ENCODE results near the gene SP6. TPM values are rescaled to one million over a fixed set of nuclear protein-coding genes. Genes with fewer than 3 reads are reported as not detected.

SP6 gene
- total and polyA plus RNA-seq, 2 of the 8 experiments (the other 6 are each of a cell fraction or from before 2014, with no cell fraction given), result 1.2 to 1.5 TPM

DNA sequence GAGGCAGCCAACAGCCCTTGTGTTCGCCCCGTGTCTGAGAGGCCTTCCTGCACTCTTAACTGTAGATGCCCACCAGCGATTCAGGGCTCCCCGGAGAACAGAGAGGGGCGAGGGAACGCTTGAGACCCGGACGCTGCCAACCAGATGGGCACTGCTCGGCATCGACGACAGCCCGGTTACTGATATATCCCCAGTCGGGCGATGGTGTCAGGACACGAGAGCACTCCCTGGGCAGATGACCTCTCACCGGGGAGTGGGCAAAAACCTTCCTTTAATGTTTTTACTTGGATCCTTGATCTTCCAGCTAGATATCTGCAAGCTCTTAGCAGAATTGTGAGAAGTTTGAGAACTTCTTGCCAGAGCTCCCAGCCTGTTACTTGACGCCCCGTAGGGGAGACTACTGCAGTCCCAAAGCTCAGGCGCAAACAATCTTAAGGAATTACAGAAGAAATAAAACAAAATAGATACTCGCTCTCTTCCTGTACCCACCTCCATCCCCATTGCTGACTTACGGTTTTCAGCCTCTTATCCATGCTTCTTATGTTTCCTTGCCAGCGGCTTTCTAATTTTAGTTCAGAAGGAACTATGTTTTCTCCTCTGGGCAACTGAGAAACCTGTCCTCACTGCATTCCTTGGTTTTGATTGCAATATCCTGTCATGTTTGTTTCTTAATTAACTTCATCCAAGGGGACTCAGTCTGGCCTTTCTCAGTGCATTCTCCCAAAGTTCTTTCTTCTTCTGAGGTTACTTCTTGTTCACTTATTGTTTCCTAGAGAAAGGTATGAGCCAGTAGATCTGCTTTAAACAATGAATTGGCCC lies 45.9 kb upstream of the SP6 start (continued):
- TF ChIP-seq PHF8 (conservative IDR thresholded peaks at IDR 0.05; ENCODE audit: low read depth, low read length) (no peak), ZNF274 (IDR thresholded peaks at IDR 0.05; ENCODE audit: borderline replicate concordance, extremely low read depth, low read length) (no peak), ASH2L (IDR thresholded peaks at IDR 0.05; ENCODE audit: low read length) (peak; percentile 59), SUZ12 (IDR thresholded peaks at IDR 0.05; ENCODE audit: low read length) (no peak), EZH2 (IDR thresholded peaks at IDR 0.05; ENCODE audit: low read depth, low read length, severe bottlenecking) (no peak), JUN (IDR thresholded peaks at IDR 0.05; ENCODE audit: low read depth, low read length) (no peak), HDAC2 (IDR thresholded peaks at IDR 0.05; ENCODE audit: borderline replicate concordance in 1 of 2, low read depth in 2 of 2, low read length in 2 of 2) (0 out of 4 replicates have a peak, but pooled peaks of 1 of the 2 experiments have one; percentile 40), POLR2AphosphoS5 (IDR thresholded peaks at IDR 0.05; ENCODE audit: low read depth, low read length) (peak; percentile 3; the same call in 1 of the 2 replicates)
- TF ChIP-seq, protein P1, sequence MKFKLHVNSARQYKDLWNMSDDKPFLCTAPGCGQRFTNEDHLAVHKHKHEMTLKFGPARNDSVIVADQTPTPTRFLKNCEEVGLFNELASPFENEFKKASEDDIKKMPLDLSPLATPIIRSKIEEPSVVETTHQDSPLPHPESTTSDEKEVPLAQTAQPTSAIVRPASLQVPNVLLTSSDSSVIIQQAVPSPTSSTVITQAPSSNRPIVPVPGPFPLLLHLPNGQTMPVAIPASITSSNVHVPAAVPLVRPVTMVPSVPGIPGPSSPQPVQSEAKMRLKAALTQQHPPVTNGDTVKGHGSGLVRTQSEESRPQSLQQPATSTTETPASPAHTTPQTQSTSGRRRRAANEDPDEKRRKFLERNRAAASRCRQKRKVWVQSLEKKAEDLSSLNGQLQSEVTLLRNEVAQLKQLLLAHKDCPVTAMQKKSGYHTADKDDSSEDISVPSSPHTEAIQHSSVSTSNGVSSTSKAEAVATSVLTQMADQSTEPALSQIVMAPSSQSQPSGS (IDR thresholded peaks at IDR 0.05; ENCODE audit: low read length), result no peak

Data from H1 (cell line).